HepG2 (cell line): ENCODE results near the gene TAMALIN. TPM values are rescaled to one million over a fixed set of nuclear protein-coding genes. Genes with fewer than 3 reads are reported as not detected.

Experiments
- ATF1 ChIP-seq: IDR thresholded peaks from 2 replicates; pipeline ENCODE4 v1.6.1; 2016; ENCODE audit warnings: mild to moderate bottlenecking, control low read depth
- JDP2 ChIP-seq: sonication (generic); formaldehyde crosslinking; IDR thresholded peaks from 2 replicates; pipeline ENCODE4 v1.8.1; 2022; ENCODE audit warnings: missing genetic modification reagents, borderline replicate concordance
- MYC ChIP-seq: sonication (generic); formaldehyde crosslinking; IDR thresholded peaks from 2 replicates; pipeline ENCODE4 v1.9.0; 2021; ENCODE audit warnings: missing genetic modification reagents, borderline replicate concordance
- NKX3-1 ChIP-seq: sonication (generic); formaldehyde crosslinking; IDR thresholded peaks from 2 replicates; pipeline ENCODE4 v1.5.0; 2020; ENCODE audit warnings: missing genetic modification reagents
- PHF5A ChIP-seq: IDR thresholded peaks from one replicate; pipeline ENCODE4 v1.6.1; 2018; ENCODE audit warnings: low read depth, missing genetic modification reagents; ENCODE audit not compliant: unreplicated experiment
- PTBP1 ChIP-seq: fragments of 200-400 bp; formaldehyde crosslinking; IDR thresholded peaks from 2 replicates; pipeline ENCODE4 v1.6.1; 2018; ENCODE audit warnings: low read length, low read depth; ENCODE audit not compliant: poor library complexity, severe bottlenecking
- SAP130 ChIP-seq: IDR thresholded peaks from 2 replicates; pipeline ENCODE4 v1.6.1; 2016; ENCODE audit warnings: low read depth
- STAG1 ChIP-seq: sonication (generic); formaldehyde crosslinking; IDR thresholded peaks from 2 replicates; pipeline ENCODE4 v1.4.0; 2020; ENCODE audit warnings: missing genetic modification reagents
- TEAD2 ChIP-seq: sonication (generic); formaldehyde crosslinking; IDR thresholded peaks from 2 replicates; pipeline ENCODE4 v1.9.0; 2021; ENCODE audit warnings: missing genetic modification reagents
- ZNF235 ChIP-seq: sonication (generic); formaldehyde crosslinking; IDR thresholded peaks from 2 replicates; pipeline ENCODE4 v1.8.1; 2023; ENCODE audit warnings: mild to moderate bottlenecking, missing genetic modification reagents, borderline replicate concordance
- ZNF30 ChIP-seq: sonication (generic); formaldehyde crosslinking; IDR thresholded peaks from 2 replicates; pipeline ENCODE4 v1.5.0; 2020; ENCODE audit warnings: mild to moderate bottlenecking, missing genetic modification reagents
- ZNF713 ChIP-seq: sonication (generic); formaldehyde crosslinking; IDR thresholded peaks from 2 replicates; pipeline ENCODE4 v1.4.0; 2020; ENCODE audit warnings: mild to moderate bottlenecking, missing genetic modification reagents
- polyA plus RNA-seq, 8 experiments: library from polyadenylated mRNA; depleted of rRNA in 3 of 8; stranded (reverse) in 7 of 8; unstranded in 1 of 8; fragments of >200 nt; fragmentation: Illumina TruSeq in 4 of 8; extraction: Trizol in 4 of 8; gene quantifications; 2 replicates each; pipeline versions ENCODE4 v1.2.1 to v1.2.3, GENCODE V29; 2011 to 2016; ENCODE audit warnings: low read depth in 4 of 8, missing spikeins in 1 of 8, mixed read lengths in 1 of 8; ENCODE audit not compliant: insufficient read depth in 1 of 8
- total RNA-seq, 5 experiments: library from RNA; depleted of rRNA; stranded (reverse); fragments of >200 nt; fragmentation: Illumina TruSeq; extraction: Trizol; gene quantifications; 2 replicates each; pipeline ENCODE4 v1.2.3, GENCODE V29; 2016; ENCODE audit warnings: low read depth in 1 of 5
- TF ChIP-seq, protein P1 (sequence below): sonication (generic); formaldehyde crosslinking; conservative IDR thresholded peaks from 2 replicates; pipeline ENCODE4 v1.4.0; 2020; ENCODE audit warnings: missing genetic modification reagents
- TF ChIP-seq, protein P2 (sequence below): sonication (generic); formaldehyde crosslinking; IDR thresholded peaks from 2 replicates; pipeline ENCODE4 v1.5.0; 2020; ENCODE audit warnings: missing genetic modification reagents
- TF ChIP-seq, protein P3 (sequence below): sonication (generic); formaldehyde crosslinking; IDR thresholded peaks from 2 replicates; pipeline ENCODE4 v1.4.0; 2020; ENCODE audit warnings: missing genetic modification reagents
- TF ChIP-seq, protein P4 (sequence below), 2 experiments: sonication (generic) in 1 of 2; formaldehyde crosslinking in 1 of 2; IDR thresholded peaks; 2 replicates each; pipeline versions ENCODE4 v1.4.0 to v1.6.1; 2018 to 2020; ENCODE audit warnings: missing genetic modification reagents in 2 of 2, borderline replicate concordance in 1 of 2, low read depth in 1 of 2, mild to moderate bottlenecking in 1 of 2, missing biosample characterization in 1 of 2
- TF ChIP-seq, protein P5 (sequence below): sonication (generic); formaldehyde crosslinking; conservative IDR thresholded peaks from 2 replicates; pipeline ENCODE4 v1.5.0; 2020; ENCODE audit warnings: missing genetic modification reagents
- TF ChIP-seq, protein P6 (sequence below): sonication (generic); formaldehyde crosslinking; IDR thresholded peaks from 2 replicates; pipeline ENCODE4 v1.5.1; 2020; ENCODE audit warnings: mild to moderate bottlenecking, missing genetic modification reagents, borderline replicate concordance

TAMALIN gene
- total and polyA plus RNA-seq, 2 of the 13 experiments (the other 11 are each of a cell fraction or from before 2014, with no cell fraction given) = 2.9 to 10.9 TPM

DNA sequence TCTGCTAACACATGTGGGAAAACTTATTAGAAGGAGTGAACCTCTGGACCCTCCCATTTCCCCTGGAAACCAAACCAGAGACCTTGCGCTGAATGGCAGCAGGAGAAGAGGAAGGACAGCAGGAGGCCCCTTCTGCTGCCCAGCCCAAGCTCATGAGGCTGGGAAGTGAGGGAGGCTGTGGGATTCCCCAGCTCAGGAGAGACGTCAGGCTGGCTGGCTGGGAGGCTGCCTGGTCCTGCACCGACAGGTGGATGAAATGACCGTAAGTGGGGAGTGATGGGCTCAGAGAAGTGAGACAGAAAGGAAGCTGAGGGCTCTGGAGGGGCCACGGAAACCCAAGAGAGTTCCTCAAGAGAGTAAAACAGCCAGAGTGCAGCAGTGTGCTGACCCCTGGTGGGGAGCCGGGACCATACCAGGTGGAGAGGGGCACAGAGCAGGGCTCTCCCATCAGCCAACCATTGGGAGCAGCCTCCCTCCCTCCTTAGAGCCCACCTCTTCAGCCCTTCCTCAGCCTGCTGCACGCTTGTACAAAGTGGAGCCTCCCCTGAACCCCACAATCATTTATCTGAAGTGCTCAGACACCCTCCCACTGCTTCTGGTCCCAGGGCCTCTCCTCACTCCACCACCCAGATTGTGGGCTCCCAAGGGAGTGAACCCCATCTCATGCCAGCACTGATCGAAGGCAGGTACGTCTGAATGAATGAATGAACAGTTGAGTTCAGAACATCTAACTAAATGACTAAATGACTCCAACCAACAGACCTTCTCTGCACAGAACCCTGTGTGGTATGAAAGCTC lies 14.0 kb downstream of the TAMALIN start (continued):
- TF ChIP-seq PTBP1 (no peak), ATF1 (CRISPR knock-in tag) (no peak), JDP2 (CRISPR knock-in tag) (no peak), STAG1 (CRISPR knock-in tag) (peak; percentile 90), ZNF713 (CRISPR knock-in tag) (no peak), ZNF235 (CRISPR knock-in tag) (no peak), SAP130 (CRISPR knock-in tag) (0 out of 2 replicates have a peak, but pooled peaks have one; percentile 16), MYC (CRISPR knock-in tag) (0 out of 2 replicates have a peak, but pooled peaks have one; percentile 32), NKX3-1 (CRISPR knock-in tag) (no peak), ZNF30 (CRISPR knock-in tag) (no peak), TEAD2 (no peak), PHF5A (no peak)
- TF ChIP-seq, protein P1, sequence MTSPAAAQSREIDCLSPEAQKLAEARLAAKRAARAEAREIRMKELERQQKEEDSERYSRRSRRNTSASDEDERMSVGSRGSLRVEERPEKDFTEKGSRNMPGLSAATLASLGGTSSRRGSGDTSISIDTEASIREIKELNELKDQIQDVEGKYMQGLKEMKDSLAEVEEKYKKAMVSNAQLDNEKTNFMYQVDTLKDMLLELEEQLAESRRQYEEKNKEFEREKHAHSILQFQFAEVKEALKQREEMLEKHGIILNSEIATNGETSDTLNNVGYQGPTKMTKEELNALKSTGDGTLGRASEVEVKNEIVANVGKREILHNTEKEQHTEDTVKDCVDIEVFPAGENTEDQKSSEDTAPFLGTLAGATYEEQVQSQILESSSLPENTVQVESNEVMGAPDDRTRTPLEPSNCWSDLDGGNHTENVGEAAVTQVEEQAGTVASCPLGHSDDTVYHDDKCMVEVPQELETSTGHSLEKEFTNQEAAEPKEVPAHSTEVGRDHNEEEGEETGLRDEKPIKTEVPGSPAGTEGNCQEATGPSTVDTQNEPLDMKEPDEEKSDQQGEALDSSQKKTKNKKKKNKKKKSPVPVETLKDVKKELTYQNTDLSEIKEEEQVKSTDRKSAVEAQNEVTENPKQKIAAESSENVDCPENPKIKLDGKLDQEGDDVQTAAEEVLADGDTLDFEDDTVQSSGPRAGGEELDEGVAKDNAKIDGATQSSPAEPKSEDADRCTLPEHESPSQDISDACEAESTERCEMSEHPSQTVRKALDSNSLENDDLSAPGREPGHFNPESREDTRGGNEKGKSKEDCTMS (CRISPR knock-in tag) = no peak
- TF ChIP-seq, protein P2, sequence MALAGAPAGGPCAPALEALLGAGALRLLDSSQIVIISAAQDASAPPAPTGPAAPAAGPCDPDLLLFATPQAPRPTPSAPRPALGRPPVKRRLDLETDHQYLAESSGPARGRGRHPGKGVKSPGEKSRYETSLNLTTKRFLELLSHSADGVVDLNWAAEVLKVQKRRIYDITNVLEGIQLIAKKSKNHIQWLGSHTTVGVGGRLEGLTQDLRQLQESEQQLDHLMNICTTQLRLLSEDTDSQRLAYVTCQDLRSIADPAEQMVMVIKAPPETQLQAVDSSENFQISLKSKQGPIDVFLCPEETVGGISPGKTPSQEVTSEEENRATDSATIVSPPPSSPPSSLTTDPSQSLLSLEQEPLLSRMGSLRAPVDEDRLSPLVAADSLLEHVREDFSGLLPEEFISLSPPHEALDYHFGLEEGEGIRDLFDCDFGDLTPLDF = no peak
- TF ChIP-seq, protein P3, sequence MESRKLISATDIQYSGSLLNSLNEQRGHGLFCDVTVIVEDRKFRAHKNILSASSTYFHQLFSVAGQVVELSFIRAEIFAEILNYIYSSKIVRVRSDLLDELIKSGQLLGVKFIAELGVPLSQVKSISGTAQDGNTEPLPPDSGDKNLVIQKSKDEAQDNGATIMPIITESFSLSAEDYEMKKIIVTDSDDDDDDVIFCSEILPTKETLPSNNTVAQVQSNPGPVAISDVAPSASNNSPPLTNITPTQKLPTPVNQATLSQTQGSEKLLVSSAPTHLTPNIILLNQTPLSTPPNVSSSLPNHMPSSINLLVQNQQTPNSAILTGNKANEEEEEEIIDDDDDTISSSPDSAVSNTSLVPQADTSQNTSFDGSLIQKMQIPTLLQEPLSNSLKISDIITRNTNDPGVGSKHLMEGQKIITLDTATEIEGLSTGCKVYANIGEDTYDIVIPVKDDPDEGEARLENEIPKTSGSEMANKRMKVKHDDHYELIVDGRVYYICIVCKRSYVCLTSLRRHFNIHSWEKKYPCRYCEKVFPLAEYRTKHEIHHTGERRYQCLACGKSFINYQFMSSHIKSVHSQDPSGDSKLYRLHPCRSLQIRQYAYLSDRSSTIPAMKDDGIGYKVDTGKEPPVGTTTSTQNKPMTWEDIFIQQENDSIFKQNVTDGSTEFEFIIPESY = no peak
- TF ChIP-seq, protein P4, sequence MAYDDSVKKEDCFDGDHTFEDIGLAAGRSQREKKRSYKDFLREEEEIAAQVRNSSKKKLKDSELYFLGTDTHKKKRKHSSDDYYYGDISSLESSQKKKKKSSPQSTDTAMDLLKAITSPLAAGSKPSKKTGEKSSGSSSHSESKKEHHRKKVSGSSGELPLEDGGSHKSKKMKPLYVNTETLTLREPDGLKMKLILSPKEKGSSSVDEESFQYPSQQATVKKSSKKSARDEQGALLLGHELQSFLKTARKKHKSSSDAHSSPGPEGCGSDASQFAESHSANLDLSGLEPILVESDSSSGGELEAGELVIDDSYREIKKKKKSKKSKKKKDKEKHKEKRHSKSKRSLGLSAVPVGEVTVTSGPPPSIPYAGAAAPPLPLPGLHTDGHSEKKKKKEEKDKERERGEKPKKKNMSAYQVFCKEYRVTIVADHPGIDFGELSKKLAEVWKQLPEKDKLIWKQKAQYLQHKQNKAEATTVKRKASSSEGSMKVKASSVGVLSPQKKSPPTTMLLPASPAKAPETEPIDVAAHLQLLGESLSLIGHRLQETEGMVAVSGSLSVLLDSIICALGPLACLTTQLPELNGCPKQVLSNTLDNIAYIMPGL (CRISPR knock-in tag; IDR thresholded peaks at IDR 0.05; ENCODE audit: borderline replicate concordance in 1 of 2, low read depth in 1 of 2) = peak in 1 of 2 experiments; percentile 26; a peak in 1 of 4 replicates
- TF ChIP-seq, protein P5, sequence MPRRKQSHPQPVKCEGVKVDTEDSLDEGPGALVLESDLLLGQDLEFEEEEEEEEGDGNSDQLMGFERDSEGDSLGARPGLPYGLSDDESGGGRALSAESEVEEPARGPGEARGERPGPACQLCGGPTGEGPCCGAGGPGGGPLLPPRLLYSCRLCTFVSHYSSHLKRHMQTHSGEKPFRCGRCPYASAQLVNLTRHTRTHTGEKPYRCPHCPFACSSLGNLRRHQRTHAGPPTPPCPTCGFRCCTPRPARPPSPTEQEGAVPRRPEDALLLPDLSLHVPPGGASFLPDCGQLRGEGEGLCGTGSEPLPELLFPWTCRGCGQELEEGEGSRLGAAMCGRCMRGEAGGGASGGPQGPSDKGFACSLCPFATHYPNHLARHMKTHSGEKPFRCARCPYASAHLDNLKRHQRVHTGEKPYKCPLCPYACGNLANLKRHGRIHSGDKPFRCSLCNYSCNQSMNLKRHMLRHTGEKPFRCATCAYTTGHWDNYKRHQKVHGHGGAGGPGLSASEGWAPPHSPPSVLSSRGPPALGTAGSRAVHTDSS (CRISPR knock-in tag) = no peak
- TF ChIP-seq, protein P6, sequence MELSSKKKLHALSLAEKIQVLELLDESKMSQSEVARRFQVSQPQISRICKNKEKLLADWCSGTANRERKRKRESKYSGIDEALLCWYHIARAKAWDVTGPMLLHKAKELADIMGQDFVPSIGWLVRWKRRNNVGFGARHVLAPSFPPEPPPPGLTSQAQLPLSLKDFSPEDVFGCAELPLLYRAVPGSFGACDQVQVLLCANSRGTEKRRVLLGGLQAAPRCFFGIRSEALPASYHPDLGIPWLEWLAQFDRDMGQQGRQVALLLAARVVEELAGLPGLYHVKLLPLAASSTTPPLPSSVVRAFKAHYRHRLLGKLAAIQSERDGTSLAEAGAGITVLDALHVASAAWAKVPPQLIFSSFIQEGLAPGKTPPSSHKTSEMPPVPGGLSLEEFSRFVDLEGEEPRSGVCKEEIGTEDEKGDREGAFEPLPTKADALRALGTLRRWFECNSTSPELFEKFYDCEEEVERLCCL (CRISPR knock-in tag) = no peak
